HG03095 (cell line): ENCODE results near the gene DMP1.
"Not testable (repeated sequence)": the region's sequence is repeated elsewhere in the genome, so short reads cannot be mapped to it uniquely, and the experiment has no call there.

Source experiments
- ATAC-seq: cut with Tn5 transposase; IDR thresholded peaks from one replicate; pipeline ENCODE4 v1.9.1; 2021; ENCODE audit warnings: moderate library complexity; ENCODE audit not compliant: unreplicated experiment

The DMP1 gene

DNA sequence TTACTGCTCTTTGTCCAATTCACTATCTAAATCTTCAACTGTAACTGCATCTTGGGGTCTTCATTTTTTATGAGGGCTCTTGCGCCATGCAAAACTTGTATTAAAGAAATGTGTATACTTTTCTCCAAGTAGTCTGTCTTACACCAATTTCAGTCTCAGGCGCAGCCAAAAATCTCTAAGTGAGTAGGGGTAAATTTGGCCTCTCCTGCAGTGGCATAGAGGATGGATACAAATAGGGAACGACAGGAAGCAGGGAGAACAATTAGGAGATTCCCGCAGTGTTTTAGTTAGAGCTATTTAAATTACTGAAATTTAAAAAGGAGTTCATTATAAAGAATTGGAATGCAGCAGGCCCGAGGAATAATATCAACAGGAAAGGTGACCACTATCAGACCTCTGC, 30.2 kb downstream of the DMP1 start:
- ATAC-seq: no peak

GRCh38 chr4:87688316-87688715, 38.2 kb downstream of the DMP1 start:
- no peak for ATAC-seq

DNA sequence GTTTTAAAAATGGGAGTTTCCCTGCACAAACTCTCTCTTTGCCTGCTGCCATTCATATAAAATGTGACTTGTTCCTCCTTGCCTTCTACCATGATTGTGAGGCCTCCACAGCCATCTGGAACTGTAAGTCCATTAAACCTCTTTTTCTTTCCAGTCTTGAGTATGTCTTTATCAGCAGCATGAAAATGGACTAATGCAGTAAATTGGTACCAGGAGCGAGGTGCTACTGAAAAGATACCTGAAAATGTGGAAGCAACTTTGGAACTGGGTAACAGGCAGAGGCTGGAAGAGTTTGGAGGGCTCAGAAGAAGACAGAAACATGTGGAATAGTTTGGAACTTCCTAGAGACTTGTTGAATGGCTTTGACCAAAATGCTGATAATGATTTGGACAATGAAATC, 40.9 kb downstream of the DMP1 start:
- ATAC-seq: not testable (repeated sequence)

DNA sequence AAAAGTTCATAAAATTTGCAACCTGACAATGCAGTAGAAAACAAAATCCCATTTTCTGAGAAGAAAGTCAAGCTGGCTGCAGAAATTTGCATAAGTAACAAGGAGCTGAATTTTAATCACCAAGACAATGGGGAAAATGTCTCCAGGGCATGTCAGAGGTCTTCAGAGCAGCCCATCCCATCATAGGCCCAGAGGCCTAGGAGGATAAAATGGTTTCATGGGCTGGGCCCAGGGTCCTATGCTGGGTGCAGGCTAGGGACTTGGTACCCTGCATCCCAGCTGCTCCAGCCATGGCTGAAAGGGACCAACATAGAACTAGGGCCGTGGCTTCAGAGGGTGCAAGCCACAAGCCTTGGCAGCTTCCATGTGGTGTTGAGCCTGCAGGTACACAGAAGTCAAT, 42.0 kb downstream of the DMP1 start:
- ATAC-seq: not testable (repeated sequence)

DNA sequence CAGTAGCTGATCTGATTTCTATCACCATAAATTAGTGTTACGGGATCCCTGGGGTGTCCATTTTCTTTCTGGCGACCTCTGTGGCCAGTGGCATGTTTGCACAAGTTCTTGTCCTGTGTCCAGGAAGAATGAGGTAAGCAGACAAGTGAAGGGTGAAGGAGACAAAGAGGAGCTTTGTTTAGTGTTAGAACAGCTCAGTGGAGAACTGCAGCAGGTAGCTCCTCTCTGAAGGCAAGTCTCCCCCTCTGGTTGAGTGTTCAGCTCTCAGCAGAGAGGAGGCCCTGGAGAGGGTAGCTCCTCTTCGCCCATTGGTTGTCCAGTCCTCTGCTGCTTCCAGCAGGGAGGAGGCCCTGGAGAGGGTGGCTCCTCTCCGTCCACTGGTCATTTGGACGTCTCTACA, 47.2 kb downstream of the DMP1 start:
- no peak for ATAC-seq

- no peak for ATAC-seq
Observed at GRCh38 chr4:87697945-87698344, 47.9 kb downstream of the DMP1 start.

- ATAC-seq: no peak
Observed at GRCh38 chr4:87698394-87698793, 48.3 kb downstream of the DMP1 start.

DNA sequence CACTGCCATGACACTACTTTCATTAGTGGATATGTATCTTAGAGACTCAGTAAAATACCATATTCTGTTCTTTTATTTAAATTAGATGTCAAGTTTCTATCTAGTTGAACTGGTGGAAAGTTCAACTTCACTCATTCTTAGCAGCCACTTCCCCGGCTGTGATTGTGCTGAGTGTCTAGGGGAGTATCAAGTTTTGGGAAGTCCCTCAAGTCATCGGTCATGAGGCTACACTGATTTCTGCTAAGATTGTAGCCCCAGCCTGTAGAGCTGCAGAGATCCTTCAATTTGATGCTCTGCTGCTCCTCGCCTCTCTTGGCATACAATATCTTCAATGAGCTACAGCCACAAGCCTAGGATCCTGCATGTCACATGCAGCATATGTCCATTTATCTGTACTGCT, 53.9 kb downstream of the DMP1 start:
- no peak for ATAC-seq

GRCh38 chr4:87707279-87707918, 57.3 kb downstream of the DMP1 start:
- no peak for ATAC-seq
